HG02588 (cell line): ENCODE results near the gene CXCL12.

Experiments
- ATAC-seq: cut with Tn5 transposase; IDR thresholded peaks from one replicate; pipeline ENCODE4 v1.9.1; 2021; ENCODE audit warnings: mild to moderate bottlenecking, moderate library complexity; ENCODE audit not compliant: unreplicated experiment

CXCL12 gene

GRCh38 chr10:44335330-44336021 lies 49.4 kb downstream of the CXCL12 start:
- ATAC-seq, result no peak

GRCh38 chr10:44334621-44335184 lies 50.2 kb downstream of the CXCL12 start:
- ATAC-seq, result no peak

- no peak for ATAC-seq
Measured at GRCh38 chr10:44334091-44334490, 50.8 kb downstream of the CXCL12 start.

GRCh38 chr10:44333511-44333910 lies 51.4 kb downstream of the CXCL12 start:
- no peak for ATAC-seq

- no peak for ATAC-seq
Measured at GRCh38 chr10:44332465-44332864, 52.4 kb downstream of the CXCL12 start.

- ATAC-seq, result no peak
Measured at GRCh38 chr10:44330431-44330830, 54.5 kb downstream of the CXCL12 start.

- ATAC-seq, result no peak
Measured at GRCh38 chr10:44327461-44327860, 57.4 kb downstream of the CXCL12 start.
